ENCODE data around the gene ARPC1A.
"Not testable (repeated sequence)": the region's sequence is repeated elsewhere in the genome, so short reads cannot be mapped to it uniquely, and the experiment has no call there.

ARPC1A gene

DNA sequence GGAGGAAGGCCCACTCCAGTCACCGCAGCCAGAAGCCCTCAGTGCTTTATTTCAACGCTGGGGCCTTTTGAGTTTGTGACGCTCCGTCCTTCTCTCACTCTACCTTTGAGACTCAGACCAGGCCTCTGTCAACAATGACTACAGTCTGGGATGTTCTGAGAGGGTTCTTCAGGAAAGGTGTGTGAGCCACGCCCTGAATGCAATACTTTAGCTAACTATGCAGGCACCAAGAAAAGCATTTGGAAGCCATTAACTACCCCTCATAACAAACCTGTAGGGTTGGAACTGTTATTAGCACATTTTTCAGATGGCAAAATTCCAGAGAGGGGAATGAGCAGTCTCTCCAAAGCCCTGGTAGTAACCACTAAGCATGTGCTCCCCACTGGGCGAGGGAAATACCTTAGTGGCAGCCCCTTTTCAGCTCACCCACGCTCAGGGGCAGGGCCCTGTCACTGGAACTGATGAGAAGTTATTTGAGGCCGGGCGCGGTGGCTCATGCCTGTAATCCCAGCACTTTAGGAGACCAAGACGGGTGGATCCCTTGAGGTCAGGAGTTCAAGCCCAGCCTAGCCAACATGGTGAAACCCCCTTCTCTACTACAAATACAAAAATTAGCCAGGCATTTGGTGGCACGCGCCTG lies 43.2 kb downstream of the ARPC1A start:
- DNase-seq (ENCODE audit: low read depth in 2 of 2, low spot score in 1 of 2): no peak

GRCh38 chr7:99369767-99370391 lies 44.2 kb downstream of the ARPC1A start:
- no peak for DNase-seq (ENCODE audit: low read depth in 2 of 2, low spot score in 1 of 2)

- no peak for DNase-seq (ENCODE audit: low read depth in 2 of 2, low spot score in 1 of 2)
Observed at GRCh38 chr7:99371376-99371920, 45.8 kb downstream of the ARPC1A start.

GRCh38 chr7:99372275-99373090 lies 46.8 kb downstream of the ARPC1A start:
- no peak for DNase-seq (ENCODE audit: low read depth in 2 of 2, low spot score in 1 of 2)

DNA sequence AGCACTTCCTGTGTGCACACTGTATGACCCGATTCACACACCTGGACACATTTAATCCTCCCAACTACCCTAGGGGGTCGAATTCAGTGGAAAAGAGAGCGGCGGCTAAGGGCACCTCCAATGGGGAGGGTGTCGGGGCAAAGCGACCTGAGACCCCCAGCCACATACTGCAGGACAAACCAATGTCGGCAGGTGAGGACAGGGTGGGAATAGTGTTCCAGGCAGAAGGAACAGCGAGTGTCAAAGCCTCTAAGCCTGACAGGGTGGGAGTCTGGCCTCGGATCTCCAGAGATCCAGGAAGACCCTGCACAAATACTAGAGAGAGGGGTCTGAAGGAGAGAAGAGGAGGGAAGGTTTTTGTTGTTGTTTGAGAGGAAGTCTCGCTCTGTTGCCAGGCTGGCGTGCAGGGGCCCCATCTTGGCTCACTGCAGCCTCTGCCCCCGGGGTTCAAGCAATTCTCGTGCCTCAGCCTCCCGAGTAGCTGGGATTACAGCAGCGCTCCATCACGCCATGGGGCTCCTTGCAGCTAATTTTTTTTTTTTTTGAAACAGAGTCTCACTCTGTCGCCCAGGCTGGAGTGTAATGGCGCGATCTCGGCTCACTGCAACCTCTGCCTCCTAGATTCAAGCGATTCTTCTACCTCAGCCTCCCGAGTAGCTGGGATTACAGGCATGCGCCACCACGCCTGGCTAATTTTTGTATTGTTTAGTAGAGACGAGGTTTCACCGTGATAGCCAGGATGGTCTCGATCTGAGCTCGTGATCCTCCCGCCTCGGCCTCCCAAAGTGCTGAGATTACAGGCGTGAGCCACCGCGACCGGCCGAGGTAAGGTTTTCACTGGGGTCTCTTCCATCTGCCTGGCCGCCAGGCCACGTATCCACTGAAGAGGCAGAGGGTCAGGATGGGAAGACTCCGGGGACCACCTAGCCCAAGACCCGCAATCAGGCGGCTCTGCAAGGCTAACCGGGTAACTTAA lies 47.7 kb downstream of the ARPC1A start:
- DNase-seq (ENCODE audit: low read depth in 2 of 2, low spot score in 1 of 2): no peak

DNA sequence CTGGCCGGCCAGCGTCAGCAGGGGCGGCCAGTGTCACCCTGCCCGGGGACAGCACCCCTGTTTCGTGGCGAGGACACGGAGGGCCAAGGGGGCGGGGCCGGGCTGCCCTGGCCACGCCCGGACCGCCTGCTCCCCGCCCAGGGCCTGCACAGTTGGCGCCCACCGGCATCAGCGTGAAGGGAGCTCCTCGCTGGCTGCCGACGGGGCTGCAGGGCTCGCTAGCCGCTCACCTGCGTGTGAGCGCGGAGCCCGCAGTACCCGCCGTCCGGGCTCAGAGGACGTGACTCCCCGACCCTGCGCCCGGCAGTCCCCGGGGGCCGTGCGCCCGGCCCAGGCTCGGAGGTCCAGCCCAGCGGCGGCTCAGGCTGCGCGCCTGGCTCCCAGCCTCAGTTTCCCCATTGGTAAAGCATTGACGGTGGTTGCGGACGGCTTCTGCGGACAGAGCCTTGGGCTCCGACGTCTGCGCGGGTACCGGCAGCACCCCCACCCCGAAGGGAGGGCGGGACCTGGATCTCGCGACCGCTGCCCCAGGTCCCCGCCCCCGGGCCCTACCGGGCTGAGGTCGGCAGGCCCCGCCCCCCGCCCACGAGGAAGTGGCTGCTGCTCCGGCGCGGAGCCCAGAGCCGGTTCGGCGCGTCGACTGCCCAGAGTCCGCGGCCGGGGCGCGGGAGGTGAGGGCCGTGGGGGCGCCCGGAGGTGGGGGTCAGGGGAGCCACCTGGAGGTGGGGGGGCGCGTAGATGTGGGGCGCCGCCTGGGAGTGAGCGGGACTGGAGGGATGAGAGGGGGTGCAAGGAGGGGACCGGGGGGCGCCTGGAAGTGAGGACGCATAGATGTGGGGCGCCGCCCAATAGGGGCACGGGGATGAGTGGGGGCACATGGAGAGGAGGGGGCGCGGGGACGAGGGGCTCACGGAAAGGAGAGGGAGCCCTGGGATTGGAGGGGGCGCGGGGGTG lies 48.7 kb downstream of the ARPC1A start, which contains the start of gene ARPC1B:
TSS of gene ARPC1B (plus strand) at position 620 of the 954 bp plus-strand sequence. CDS start 10,985 bp downstream, outside the sequence.
- DNase-seq (ENCODE audit: low read depth in 2 of 2, low spot score in 1 of 2): peak; percentile 52 to 78

DNA sequence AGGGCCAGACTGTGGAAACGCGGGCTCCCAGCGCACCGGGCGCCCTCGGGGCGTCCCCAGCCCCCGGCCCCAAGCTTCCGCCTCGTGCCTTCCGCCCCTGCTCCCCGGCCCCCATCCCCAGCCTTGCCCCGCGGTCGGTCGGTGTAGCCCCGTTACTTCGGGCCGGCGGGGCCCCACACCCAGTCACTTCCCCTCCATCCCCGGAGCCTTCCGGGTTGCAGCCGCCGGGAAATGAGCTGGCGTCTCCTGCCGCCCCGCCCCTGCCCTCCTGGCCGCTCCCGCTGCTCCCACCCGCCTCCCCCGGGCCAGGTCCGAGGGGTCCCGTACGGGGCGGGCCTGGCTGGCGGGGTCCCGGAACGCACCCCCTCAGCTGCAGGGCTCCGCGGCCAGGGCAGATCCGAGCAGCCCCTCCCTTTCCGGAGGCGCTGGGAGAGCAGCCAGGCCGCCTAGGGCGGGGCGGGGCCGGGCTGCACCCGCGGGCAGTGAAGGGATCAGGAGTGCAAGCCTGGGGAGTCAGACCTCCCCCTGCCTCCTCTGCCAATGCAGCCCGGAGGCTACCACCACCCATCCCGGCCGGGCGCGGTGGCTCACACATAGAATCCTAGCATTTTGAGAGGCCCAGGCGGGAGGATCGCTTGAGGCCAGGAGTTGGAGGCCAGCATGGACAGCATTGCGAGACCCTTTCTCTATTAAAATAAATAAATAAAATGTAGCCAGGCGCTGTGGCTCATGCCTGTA lies 49.5 kb downstream of the ARPC1A start:
- DNase-seq (ENCODE audit: low read depth in 2 of 2, low spot score in 1 of 2): peak in 1 of 2 donors; percentile 35

- DNase-seq (ENCODE audit: low read depth in 2 of 2, low spot score in 1 of 2): peak in 1 of 2 donors; percentile 18
Observed at GRCh38 chr7:99379043-99379577, 53.4 kb downstream of the ARPC1A start.

DNA sequence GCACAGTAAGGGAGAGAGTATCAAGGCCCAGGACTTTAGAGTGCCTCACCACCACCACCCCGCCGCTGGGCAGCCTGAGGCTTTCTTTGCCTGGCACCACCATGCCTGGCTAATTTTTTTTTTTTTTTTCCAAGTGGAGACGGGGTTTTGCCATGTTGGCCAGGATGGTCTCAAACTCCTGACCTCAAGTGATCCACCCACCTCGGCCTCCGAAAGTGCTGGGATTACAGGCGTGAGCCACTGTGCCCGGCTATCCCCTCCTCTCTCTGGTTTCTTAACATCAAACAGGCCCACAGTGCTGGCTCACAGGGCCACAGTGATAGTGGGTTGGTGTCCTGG lies 54.0 kb downstream of the ARPC1A start:
- not testable (repeated sequence) for DNase-seq (ENCODE audit: low read depth in 2 of 2, low spot score in 1 of 2)

- DNase-seq (ENCODE audit: low read depth in 2 of 2, low spot score in 1 of 2): no peak
Observed at GRCh38 chr7:99380032-99380822, 54.5 kb downstream of the ARPC1A start.

GRCh38 chr7:99380823-99381663 lies 55.3 kb downstream of the ARPC1A start:
- DNase-seq (ENCODE audit: low read depth in 2 of 2, low spot score in 1 of 2): peak; percentile 80 to 82

- no peak for DNase-seq (ENCODE audit: low read depth in 2 of 2, low spot score in 1 of 2)
Observed at GRCh38 chr7:99381664-99382075, 56.0 kb downstream of the ARPC1A start.

DNA sequence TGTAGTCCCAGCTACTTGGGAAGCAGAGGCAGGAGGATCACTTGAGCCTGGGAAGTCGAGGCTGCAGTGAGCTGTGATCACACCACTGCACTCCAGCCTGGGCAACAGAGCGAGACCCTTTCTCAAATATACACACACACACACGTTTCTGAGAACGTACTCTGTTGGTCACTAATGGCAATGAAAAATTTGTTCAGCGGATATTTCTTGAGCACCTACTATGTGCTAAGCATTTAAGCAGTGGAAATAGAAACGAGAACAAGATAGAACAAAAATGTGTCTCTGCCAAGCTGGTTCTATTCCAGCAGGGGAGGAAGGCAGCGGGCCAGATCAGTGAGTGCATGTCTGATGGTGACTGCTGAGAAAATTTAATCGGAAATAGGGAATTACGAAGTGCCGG lies 57.5 kb downstream of the ARPC1A start:
- DNase-seq (ENCODE audit: low read depth in 2 of 2, low spot score in 1 of 2): no peak

GRCh38 chr7:99383791-99384370 lies 58.2 kb downstream of the ARPC1A start:
- no peak for DNase-seq (ENCODE audit: low read depth in 2 of 2, low spot score in 1 of 2)

GRCh38 chr7:99384523-99384922 lies 58.8 kb downstream of the ARPC1A start:
- no peak for DNase-seq (ENCODE audit: low read depth in 2 of 2, low spot score in 1 of 2)

DNA sequence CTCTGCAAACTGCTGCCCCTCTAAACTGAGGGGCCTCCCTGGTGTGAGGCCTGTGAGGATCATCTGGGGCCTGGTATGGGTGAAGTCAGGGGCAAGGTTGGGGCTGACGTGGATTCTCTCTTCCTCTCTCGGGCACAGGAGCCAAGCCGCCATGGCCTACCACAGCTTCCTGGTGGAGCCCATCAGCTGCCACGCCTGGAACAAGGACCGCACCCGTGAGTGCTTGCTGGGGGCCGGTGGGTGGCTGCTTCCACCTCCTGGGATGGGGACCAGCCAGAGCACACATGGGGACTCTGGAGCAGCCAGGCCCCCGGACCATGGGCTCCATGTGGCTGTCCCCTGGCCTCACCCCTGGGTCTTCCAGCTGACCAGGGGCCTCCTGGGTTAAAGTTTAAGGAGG lies 59.9 kb downstream of the ARPC1A start:
- no peak for DNase-seq (ENCODE audit: low read depth in 2 of 2, low spot score in 1 of 2)
